Mesendoderm (in vitro differentiated cells): ENCODE data around the gene TXNRD2.

Experiments used
- DNase-seq: peaks from one replicate; pipeline ENCODE4 v3.0.0; 2013
- H2AK5ac ChIP-seq: 2 replicates; pipeline ENCODE4 v1.6.1; 2013; ENCODE audit warnings: low read length, inconsistent platforms
- H2BK120ac ChIP-seq: 2 replicates; pipeline ENCODE4 v1.6.1; 2013; ENCODE audit warnings: low read depth, mild to moderate bottlenecking, low read length, moderate library complexity, mixed read lengths
- H2BK15ac ChIP-seq: replicated peaks from 2 replicates; pipeline ENCODE4 v1.6.1; 2013; ENCODE audit warnings: low read depth, mild to moderate bottlenecking, moderate library complexity
- H2BK5ac ChIP-seq: 2 replicates; pipeline ENCODE4 v1.6.1; 2013; ENCODE audit warnings: low read length, inconsistent platforms
- H3K18ac ChIP-seq: 2 replicates; pipeline ENCODE4 v1.6.1; 2013; ENCODE audit warnings: mild to moderate bottlenecking, low read length, mixed read lengths
- H3K23ac ChIP-seq: one replicate; pipeline ENCODE4 v1.6.1; 2013; ENCODE audit warnings: low read length
- H3K27ac ChIP-seq: 2 replicates; pipeline ENCODE4 v1.5.1; 2013; ENCODE audit warnings: low read depth, mild to moderate bottlenecking, inconsistent platforms, low read length, moderate library complexity
- H3K27me3 ChIP-seq: 2 replicates; pipeline ENCODE4 v1.6.1; 2013; ENCODE audit warnings: low read length, control low read depth, mild to moderate bottlenecking, inconsistent platforms; ENCODE audit not compliant: insufficient read depth, poor library complexity
- H3K36me3 ChIP-seq: 2 replicates; pipeline ENCODE4 v1.6.1; 2013; ENCODE audit warnings: low read length, inconsistent platforms; ENCODE audit not compliant: control insufficient read depth, insufficient read depth
- H3K4ac ChIP-seq: one replicate; pipeline ENCODE4 v1.6.1; 2013; ENCODE audit warnings: low read depth, mild to moderate bottlenecking, low read length, moderate library complexity
- H3K4me1 ChIP-seq: 2 replicates; pipeline ENCODE4 v1.6.1; 2013; ENCODE audit warnings: low read depth, low read length, inconsistent platforms; ENCODE audit not compliant: control insufficient read depth
- H3K4me2 ChIP-seq: 2 replicates; pipeline ENCODE4 v1.6.1; 2013; ENCODE audit warnings: low read length
- H3K4me3 ChIP-seq: 2 replicates; pipeline ENCODE4 v1.5.1; 2013; ENCODE audit warnings: mild to moderate bottlenecking, low read length
- H3K56ac ChIP-seq: one replicate; pipeline ENCODE4 v1.6.1; 2013; ENCODE audit warnings: low read length
- H3K79me1 ChIP-seq: 2 replicates; pipeline ENCODE4 v1.6.1; 2013; ENCODE audit warnings: low read length, inconsistent platforms
- H3K79me2 ChIP-seq: 2 replicates; pipeline ENCODE4 v1.6.1; 2013; ENCODE audit warnings: mild to moderate bottlenecking, low read length; ENCODE audit not compliant: control insufficient read depth, insufficient read depth
- H3K9ac ChIP-seq: 2 replicates; pipeline ENCODE4 v1.6.1; 2013; ENCODE audit warnings: low read length, inconsistent platforms
- H4K5ac ChIP-seq: one replicate; pipeline ENCODE4 v1.6.1; 2013; ENCODE audit warnings: low read length
- H4K8ac ChIP-seq: one replicate; pipeline ENCODE4 v1.6.1; 2013; ENCODE audit warnings: low read depth, mild to moderate bottlenecking, control low read depth, low read length, moderate library complexity
- WGBS: extraction: QIAGEN DNeasy Blood & Tissue Kit; methylation state at CpG from one replicate; pipeline ENCODE4 v1.1.7; 2013; ENCODE audit warnings: low lambda C conversion rate, missing lambda C conversion rate; ENCODE audit not compliant: insufficient coverage; ENCODE audit errors: extremely low coverage; 5-methylcytosine and 5-hydroxymethylcytosine counted together

Gene TXNRD2

DNA sequence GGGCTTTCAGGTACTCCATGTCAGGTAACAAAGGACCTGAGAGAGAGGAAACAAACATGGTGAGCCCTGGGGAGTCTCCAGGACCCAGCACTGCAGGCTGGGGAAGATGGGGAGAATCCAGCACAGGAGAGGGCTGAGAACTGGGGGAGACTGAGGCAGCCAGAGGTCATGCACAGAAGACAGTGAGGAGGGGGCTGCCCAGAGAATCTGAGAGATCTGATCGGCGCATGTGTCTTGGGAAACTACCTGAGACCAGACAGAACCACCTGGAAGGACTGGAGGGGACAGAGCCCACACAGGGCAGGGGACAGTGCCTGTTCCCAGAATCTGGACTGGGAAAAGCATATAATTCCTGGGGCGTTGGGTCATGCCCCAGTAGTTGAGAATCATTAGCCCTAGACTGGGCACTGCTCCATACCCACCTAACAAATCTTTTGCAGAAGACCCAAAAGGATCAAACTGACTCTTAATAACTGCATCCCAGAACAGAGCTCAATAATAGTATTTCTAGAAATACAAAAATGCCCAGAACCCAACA is 20.0 kb downstream of the TXNRD2 start:
- no peak for DNase-seq
- WGBS, result no CpG with 5 or more reads among the region's 3 CpGs

DNA sequence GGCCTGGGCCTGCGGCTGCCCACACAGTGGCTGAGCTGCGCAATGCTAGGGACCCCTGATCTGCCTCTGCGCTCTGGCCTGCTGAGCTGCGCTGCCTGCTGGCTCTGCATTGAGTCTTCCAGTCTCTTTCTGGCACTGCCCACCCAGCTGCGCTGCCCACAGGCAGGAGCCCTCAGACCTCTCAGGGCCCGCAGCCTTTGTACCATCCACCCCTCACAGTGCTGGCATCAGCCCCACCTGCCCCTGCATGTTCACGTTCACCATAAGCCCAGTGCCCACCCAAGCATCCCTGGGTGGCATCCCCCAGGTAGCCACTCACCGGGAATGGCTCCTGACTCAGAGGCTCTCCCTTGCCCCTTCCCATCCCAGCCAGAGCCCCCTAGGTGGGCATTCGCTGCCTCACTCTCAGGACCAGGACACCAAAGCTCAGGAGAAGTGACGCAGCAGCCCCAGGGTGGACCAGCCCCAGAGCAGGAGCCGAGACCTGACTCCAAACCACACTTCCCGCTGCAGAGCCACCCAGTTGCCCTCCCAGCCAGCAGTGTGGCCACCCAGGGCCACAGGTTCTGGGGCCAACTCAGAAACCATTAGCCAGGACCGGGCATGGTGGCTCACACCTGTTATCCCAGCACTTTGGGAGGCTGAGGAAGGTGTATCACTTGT is 21.8 kb downstream of the TXNRD2 start:
- Histone ChIP-seq H3K4me1 (no peaks in the 10 kb centered on the region), H2AK5ac (no peak overlapping the region), H2BK120ac (no peak overlapping the region), H3K79me1 (no peaks in the 10 kb centered on the region), H3K36me3 (no peaks in the 10 kb centered on the region), H3K4ac (no peak overlapping the region), H3K79me2 (no peaks in the 10 kb centered on the region), H3K4me2 (no peak overlapping the region), H3K27me3 (no peaks in the 10 kb centered on the region), H4K8ac (no peak overlapping the region), H3K9ac (no peak overlapping the region), H3K27ac (no peak overlapping the region), H3K18ac (no peak overlapping the region), H2BK15ac (no peak overlapping the region), H2BK5ac (no peak overlapping the region), H3K23ac (no peak overlapping the region), H4K5ac (no peak overlapping the region), H3K56ac (no peak overlapping the region), H3K4me3 (no peak overlapping the region)
- no CpG with 5 or more reads among the region's 13 CpGs for WGBS
- DNase-seq, result no peak

More for the DNA sequence above, 20.0 kb downstream of the TXNRD2 start:
- Histone ChIP-seq H3K18ac (no peak overlapping the region), H3K4ac (no peak overlapping the region), H3K27me3 (no peaks in the 10 kb centered on the region), H3K79me1 (no peaks in the 10 kb centered on the region), H3K9ac (no peak overlapping the region), H3K79me2 (no peaks in the 10 kb centered on the region), H4K8ac (no peak overlapping the region), H2BK5ac (no peak overlapping the region), H3K36me3 (no peaks in the 10 kb centered on the region), H3K4me3 (no peak overlapping the region), H2BK15ac (no peak overlapping the region), H4K5ac (no peak overlapping the region), H2BK120ac (no peak overlapping the region), H3K4me2 (no peak overlapping the region), H3K4me1 (no peaks in the 10 kb centered on the region), H3K56ac (no peak overlapping the region), H2AK5ac (no peak overlapping the region), H3K23ac (no peak overlapping the region), H3K27ac (no peak overlapping the region)

DNA sequence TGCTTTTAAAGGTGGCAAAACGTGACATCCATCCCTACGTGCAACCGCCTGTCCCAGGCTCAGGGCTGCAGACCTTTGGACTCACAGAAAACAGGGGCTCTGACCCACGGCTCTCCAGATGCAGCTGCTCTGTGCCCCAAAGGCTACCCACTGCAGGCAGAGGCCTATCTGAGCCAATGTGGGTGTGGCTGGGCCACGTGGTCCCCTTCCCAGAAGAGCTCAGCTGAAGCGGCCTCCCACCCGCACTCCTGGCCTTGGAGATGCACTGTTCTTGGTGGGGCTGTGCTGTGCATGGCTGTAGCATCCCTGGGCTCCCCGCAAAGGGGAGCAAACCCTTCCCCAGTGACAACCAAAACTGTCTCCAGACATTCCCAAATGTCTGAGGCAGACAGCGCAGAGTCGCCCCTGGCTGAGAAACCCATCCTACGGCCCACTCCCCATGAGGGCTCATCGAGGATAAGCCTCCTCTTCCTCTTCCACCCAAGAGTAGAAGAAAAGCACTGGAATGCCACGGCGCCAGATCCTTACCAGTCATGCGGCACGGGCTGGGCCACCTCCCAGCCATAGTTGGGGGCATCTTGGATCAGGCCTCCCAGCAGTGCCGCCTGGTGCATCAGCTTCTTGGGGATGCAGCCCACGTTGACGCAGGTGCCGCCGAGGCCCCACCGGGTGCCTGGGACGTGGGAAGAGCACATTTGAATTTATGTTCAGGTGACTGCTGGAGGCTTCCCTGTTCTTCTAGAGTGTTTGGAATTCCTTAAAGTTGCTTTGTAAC is 23.1 kb downstream of the TXNRD2 start:
- Histone ChIP-seq H4K8ac (no peak overlapping the region), H2AK5ac (no peak overlapping the region), H3K79me1 (no peaks in the 10 kb centered on the region), H3K23ac (no peak overlapping the region), H3K56ac (no peak overlapping the region), H2BK120ac (no peak overlapping the region), H3K4ac (no peak overlapping the region), H3K36me3 (no peaks in the 10 kb centered on the region), H3K4me2 (no peak overlapping the region), H3K4me3 (no peak overlapping the region), H3K27me3 (no peaks in the 10 kb centered on the region), H2BK5ac (no peak overlapping the region), H3K27ac (no peak overlapping the region), H3K9ac (no peak overlapping the region), H3K79me2 (no peaks in the 10 kb centered on the region), H2BK15ac (no peak overlapping the region), H4K5ac (no peak overlapping the region), H3K4me1 (no peaks in the 10 kb centered on the region), H3K18ac (no peak overlapping the region)
- no CpG with 5 or more reads among the region's 23 CpGs for WGBS
- no peak for DNase-seq

DNA sequence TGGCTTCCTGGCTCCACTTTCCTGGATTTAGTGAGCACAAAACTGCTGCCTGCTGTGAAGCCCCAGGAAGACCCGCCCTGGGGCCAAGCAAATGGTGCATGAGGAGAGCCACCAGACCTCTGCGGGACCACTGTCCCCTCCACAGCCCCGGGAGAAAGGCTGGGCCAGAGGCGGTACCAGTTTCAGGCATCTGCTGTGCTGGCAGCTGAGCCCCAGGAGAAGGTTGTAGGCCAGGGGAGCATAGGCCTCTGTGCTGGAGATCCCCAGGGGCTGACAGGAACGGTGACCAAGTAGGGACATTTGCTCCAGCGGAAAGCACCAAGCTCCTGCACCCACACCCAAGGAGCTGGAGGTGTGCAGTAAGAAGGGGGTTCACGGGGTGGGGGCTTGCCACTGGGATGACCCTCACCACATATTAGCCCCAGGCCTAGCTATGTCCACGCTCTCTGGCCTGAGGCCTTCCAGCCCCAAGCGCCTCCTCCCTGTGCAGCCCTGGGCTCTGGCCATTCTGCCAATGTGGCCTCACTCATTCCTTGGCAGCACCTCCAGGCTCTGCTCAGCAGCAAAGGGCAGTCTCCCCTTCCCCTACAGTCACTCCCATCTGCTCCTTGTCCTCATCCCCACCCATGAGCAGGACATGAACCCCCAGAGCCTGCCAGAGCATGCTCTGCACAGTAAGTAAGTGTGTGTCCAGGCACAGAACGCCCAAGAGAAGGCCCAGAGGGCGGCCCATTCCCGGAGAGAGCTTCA is 24.1 kb downstream of the TXNRD2 start:
- Histone ChIP-seq H3K4me2 (no peak overlapping the region), H3K4ac (no peak overlapping the region), H3K36me3 (no peaks in the 10 kb centered on the region), H4K8ac (no peak overlapping the region), H3K9ac (no peak overlapping the region), H3K4me1 (no peaks in the 10 kb centered on the region), H2BK15ac (no peak overlapping the region), H2BK5ac (no peak overlapping the region), H3K56ac (no peak overlapping the region), H2BK120ac (no peak overlapping the region), H3K27ac (no peak overlapping the region), H3K79me1 (no peaks in the 10 kb centered on the region), H3K18ac (no peak overlapping the region), H3K79me2 (no peaks in the 10 kb centered on the region), H3K23ac (no peak overlapping the region), H2AK5ac (no peak overlapping the region), H3K27me3 (no peaks in the 10 kb centered on the region), H4K5ac (no peak overlapping the region), H3K4me3 (no peak overlapping the region)
- no peak for DNase-seq
- WGBS, result no CpG with 5 or more reads among the region's 12 CpGs

DNA sequence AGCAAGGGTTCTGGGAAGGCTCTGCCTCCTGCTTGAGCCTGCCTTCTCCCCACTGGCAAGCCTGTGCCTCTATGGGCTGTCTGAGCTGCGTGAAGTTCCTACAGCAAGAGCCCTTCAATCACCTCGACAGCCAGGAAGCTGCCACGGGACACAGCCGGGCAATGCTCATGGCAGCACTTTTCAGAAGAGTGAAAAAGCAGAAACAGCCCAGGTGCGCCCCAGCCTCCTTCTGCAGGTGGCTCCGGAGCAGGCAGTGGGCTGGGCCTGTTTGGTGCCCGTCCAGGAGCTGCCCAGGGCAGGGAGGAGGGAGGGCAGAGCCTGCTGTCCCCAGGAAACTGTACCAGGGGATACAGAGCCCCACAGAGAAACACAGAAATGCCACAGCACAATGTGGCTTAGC is 24.7 kb downstream of the TXNRD2 start:
- Histone ChIP-seq H3K36me3 (no peaks in the 10 kb centered on the region), H3K4me3 (no peak overlapping the region), H2BK15ac (no peak overlapping the region), H3K79me1 (no peaks in the 10 kb centered on the region), H3K79me2 (no peaks in the 10 kb centered on the region), H3K4me1 (no peaks in the 10 kb centered on the region), H3K56ac (no peak overlapping the region), H3K23ac (no peak overlapping the region), H3K27me3 (no peaks in the 10 kb centered on the region), H3K27ac (no peak overlapping the region), H2AK5ac (no peak overlapping the region), H3K4ac (no peak overlapping the region), H3K9ac (no peak overlapping the region), H2BK120ac (no peak overlapping the region), H2BK5ac (no peak overlapping the region), H3K4me2 (no peak overlapping the region), H4K8ac (no peak overlapping the region), H3K18ac (no peak overlapping the region), H4K5ac (no peak overlapping the region)
- WGBS, result no CpG with 5 or more reads among the region's 7 CpGs
- DNase-seq, result no peak
